Activated CD8-positive, alpha-beta T cell treated with anti-CD3 and anti-CD28 coated beads for 36 hours (primary cell): ENCODE results near the gene KRTAP10-8. TPM values are rescaled to one million over a fixed set of nuclear protein-coding genes. Genes with fewer than 3 reads are reported as not detected.

ENCODE experiments used
- ATAC-seq: fragments of 200-7000 bp; cut with Tn5 transposase; one replicate; pipeline ENCODE4 v1.10.0; 2021; ENCODE audit warnings: mild to moderate bottlenecking, moderate library complexity
- CTCF ChIA-PET: fragments of 350-600 bp; sonication (Branson Sonifier 250); formaldehyde crosslinking; loops from one replicate; lab custom pipeline; 2021; ENCODE audit warnings: antibody characterized with exemption; lab: Charles Lee
- POLR2A ChIA-PET: fragments of 350-600 bp; sonication (Branson Sonifier 250); formaldehyde crosslinking; loops from one replicate; lab custom pipeline; 2021; ENCODE audit warnings: antibody characterized with exemption; lab: Charles Lee
- DNase-seq: peaks from one replicate; pipeline ENCODE4 v3.0.0-alpha.2; 2020
- H3K27ac Mint-ChIP-seq: one replicate; pipeline ENCODE4 v1.8.0; 2021; ENCODE audit warnings: mild to moderate bottlenecking, mixed read lengths
- H3K27me3 Mint-ChIP-seq: one replicate; pipeline ENCODE4 v1.8.0; 2021; ENCODE audit warnings: mixed read lengths
- H3K36me3 Mint-ChIP-seq: one replicate; pipeline ENCODE4 v1.8.0; 2021; ENCODE audit warnings: low read depth, mixed read lengths
- H3K4me1 Mint-ChIP-seq: one replicate; pipeline ENCODE4 v1.8.0; 2021; ENCODE audit warnings: low read depth, mixed read lengths
- H3K4me3 Mint-ChIP-seq: one replicate; pipeline ENCODE4 v1.8.0; 2021; ENCODE audit warnings: mild to moderate bottlenecking, moderate library complexity, mixed read lengths
- H3K9me3 Mint-ChIP-seq: one replicate; pipeline ENCODE4 v1.8.0; 2021; ENCODE audit warnings: mixed read lengths
- intact Hi-C: fragments of 100-400 bp; cut with micrococcal nuclease; formaldehyde crosslinking; loops from one replicate; pipeline ENCODE4 v1.10.0; 2022
- total RNA-seq, 2 experiments: library from RNA; stranded (reverse); gene quantifications; one replicate each; pipeline ENCODE4 v1.2.3, GENCODE V29; 2021
- TF ChIP-seq, protein P1 (sequence below): fragments of 200-600 bp; IDR thresholded peaks from one replicate; pipeline ENCODE4 v1.8.0; 2022; ENCODE audit warnings: antibody characterized with exemption, mild to moderate bottlenecking

Gene KRTAP10-8
- total RNA-seq, 2 experiments from 2014 or later = not detected

DNA sequence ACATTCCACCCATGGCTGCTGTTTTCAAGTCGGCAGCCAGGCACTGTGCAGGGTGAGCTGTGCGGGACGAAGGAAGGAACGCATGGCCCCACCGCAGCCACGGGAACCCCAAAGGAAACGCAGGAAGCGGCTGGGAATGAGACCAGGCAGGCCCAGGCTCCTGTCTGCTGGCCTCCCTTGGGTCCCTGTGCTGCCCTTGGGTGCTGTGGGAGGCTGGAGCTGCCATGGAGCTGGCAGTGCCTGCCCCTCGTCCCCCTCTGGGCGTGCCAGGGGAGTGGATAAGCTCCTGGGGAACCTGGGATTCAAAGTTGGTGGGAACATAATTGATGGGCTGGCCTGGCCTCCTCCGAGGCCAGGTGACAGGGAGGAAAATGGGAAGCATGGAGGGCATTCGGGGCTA is 43.6 kb upstream of the KRTAP10-8 start:
- Mint-ChIP-seq H3K4me1 (peaks cover 14% of the 10 kb centered on the region), H3K27me3 (no peaks in the 10 kb centered on the region), H3K9me3 (peaks cover 3% of the 10 kb centered on the region), H3K27ac (no peak overlapping the region), H3K36me3 (no peaks in the 10 kb centered on the region), H3K4me3 (no peak overlapping the region)
- ChIA-PET CTCF (no interaction called here), POLR2A (interaction anchor here (1.0 kb wide), 1 partner anchor 13 kb away, joined by 4 read pairs; no protein-coding TSS in a partner anchor)
- TF ChIP-seq, protein P1, sequence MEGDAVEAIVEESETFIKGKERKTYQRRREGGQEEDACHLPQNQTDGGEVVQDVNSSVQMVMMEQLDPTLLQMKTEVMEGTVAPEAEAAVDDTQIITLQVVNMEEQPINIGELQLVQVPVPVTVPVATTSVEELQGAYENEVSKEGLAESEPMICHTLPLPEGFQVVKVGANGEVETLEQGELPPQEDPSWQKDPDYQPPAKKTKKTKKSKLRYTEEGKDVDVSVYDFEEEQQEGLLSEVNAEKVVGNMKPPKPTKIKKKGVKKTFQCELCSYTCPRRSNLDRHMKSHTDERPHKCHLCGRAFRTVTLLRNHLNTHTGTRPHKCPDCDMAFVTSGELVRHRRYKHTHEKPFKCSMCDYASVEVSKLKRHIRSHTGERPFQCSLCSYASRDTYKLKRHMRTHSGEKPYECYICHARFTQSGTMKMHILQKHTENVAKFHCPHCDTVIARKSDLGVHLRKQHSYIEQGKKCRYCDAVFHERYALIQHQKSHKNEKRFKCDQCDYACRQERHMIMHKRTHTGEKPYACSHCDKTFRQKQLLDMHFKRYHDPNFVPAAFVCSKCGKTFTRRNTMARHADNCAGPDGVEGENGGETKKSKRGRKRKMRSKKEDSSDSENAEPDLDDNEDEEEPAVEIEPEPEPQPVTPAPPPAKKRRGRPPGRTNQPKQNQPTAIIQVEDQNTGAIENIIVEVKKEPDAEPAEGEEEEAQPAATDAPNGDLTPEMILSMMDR = no peak
- ATAC-seq (no peak), DNase-seq (no peak)
- intact Hi-C loops = no loop called here

DNA sequence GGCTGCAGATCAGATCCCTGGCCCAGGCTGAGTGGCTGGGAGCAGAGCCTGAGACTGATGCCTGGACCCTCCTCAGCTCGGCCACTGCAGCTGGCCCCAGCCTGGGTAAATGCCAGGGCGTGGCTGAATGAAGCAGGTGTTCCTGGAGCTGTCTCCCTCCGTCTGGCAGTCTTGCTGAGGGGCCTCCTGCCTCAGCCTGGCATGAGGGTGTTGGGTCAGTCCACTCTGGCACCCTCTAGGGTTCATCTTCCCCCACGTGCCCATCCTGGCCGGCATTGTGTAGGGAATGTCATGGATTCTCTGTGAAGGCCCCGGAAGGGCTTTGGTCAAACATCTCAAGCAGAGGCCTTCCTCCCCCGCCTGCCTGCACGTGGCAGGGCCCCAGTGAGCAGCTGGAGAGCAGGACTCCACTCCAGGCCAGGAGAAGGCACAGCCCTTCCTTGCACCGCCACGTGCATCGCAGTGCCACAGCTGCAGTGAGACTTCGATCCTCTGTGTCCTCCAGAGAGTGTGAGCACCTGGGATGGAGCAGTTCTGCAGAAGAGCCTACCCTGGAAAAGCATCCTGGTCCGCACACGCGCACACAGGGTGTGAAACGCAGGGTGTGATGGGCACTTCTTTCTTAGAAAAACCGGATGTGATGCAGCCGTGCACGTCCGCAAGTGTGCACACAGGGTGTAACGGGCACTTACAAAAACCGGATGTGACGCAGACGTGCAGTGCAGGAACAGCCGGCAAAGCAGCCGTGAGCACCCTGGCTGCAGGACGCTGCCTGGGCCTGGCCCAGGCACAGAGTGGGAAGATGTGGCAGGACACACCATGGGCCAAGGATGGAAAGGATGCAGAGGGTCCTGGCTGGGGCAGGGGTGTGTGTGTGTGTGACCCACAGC is 43.0 kb upstream of the KRTAP10-8 start:
- Mint-ChIP-seq H3K4me3 (no peak overlapping the region), H3K27me3 (no peaks in the 10 kb centered on the region), H3K27ac (no peak overlapping the region), H3K9me3 (peaks cover 2% of the 10 kb centered on the region), H3K4me1 (peaks cover 14% of the 10 kb centered on the region), H3K36me3 (no peaks in the 10 kb centered on the region)
- POLR2A ChIA-PET = interaction anchor here (1.0 kb wide), 1 partner anchor 12 kb away, joined by 4 read pairs; no protein-coding TSS in a partner anchor
- TF ChIP-seq, protein P1 = no peak
- CTCF ChIA-PET = no interaction called here
- no peak for ATAC-seq
- DNase-seq = no peak
- intact Hi-C loops = no loop called here

DNA sequence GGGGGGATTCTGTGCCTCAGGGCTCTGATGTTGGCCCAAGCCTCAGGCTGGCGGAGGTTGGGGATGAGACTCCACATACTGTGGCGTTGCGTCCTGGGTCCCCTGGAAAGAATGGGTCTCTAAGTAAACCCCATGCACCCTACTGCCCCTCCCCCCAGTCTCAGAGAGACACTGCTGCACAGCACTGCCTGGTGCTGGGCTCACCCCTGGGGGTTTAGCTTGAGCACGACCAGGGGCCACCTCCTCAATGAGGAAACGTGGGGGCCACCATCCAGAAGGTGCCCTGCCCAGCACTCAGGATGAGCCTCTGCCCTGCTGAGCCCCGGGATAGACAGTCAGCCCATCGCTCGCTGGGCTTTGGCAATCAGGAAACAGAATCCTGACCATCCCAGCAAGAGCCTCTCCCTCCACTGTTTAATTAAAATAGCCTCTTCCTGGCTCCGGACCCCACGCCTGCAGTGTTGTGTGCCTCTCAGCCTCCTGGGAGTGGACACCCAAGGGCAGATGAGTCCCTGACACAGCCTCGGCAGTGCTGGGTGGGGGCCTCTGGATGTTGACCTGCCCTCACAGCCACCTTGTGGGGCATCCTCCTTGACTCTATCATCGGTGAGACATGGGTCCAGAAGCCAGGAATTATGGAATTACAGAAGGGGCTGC is 41.9 kb upstream of the KRTAP10-8 start:
- DNase-seq (no peak), ATAC-seq (no peak)
- TF ChIP-seq, protein P1 = no peak
- Mint-ChIP-seq H3K9me3 (peaks cover 2% of the 10 kb centered on the region), H3K4me3 (no peak overlapping the region), H3K4me1 (peaks cover 6% of the 10 kb centered on the region), H3K27ac (no peak overlapping the region), H3K27me3 (peaks cover 3% of the 10 kb centered on the region), H3K36me3 (no peaks in the 10 kb centered on the region)
- intact Hi-C loops = no loop called here
- ChIA-PET CTCF (no interaction called here), POLR2A (no interaction called here)

DNA sequence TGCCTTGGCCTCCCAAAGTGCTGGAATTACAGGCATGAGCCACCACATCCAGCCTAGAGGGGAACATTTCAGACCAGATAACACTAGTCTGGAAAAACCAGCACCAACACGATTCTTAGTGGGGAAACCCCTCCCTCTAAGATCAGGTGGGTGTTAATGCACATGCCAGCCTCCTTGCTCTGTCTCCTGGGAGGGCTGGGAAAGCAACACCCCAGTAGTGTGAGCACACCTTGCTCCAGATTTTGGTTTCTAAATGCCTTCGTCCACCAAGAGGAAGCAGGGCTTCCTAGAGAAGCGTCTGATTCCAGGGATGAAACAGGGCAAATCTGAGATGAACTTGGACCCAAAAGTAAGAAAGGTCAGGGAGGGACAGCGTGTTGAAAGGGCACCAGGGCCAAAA is 40.6 kb upstream of the KRTAP10-8 start:
- Mint-ChIP-seq H3K27ac (no peak overlapping the region), H3K27me3 (peaks cover 3% of the 10 kb centered on the region), H3K4me1 (no peaks in the 10 kb centered on the region), H3K4me3 (no peak overlapping the region), H3K36me3 (no peaks in the 10 kb centered on the region), H3K9me3 (peaks cover 2% of the 10 kb centered on the region)
- no peak for ATAC-seq
- no peak for DNase-seq
- POLR2A ChIA-PET = no interaction called here
- intact Hi-C loops = no loop called here
- TF ChIP-seq, protein P1 = no peak
- CTCF ChIA-PET = no interaction called here
